GM19452 (cell line): ENCODE data around the gene SUN1.
"Not testable (repeated sequence)": the region's sequence is repeated elsewhere in the genome, so short reads cannot be mapped to it uniquely, and the experiment has no call there.

Source experiments
- ATAC-seq: cut with Tn5 transposase; IDR thresholded peaks from one replicate; pipeline ENCODE4 v1.9.1; 2021; ENCODE audit not compliant: unreplicated experiment

SUN1 gene

GRCh38 chr7:832167-832967 is at the start of gene SUN1:
SUN1 (plus strand) TSS chr7:832476; CDS start chr7:832525, 49 bp downstream.
- ATAC-seq = peak; percentile 51

- no peak for ATAC-seq
Measured at GRCh38 chr7:782718-783449, 49.4 kb upstream of the SUN1 start.

- ATAC-seq = no peak
Measured at GRCh38 chr7:783556-784490, 48.5 kb upstream of the SUN1 start.

GRCh38 chr7:784971-785370 is 47.3 kb upstream of the SUN1 start:
- ATAC-seq = no peak

GRCh38 chr7:785416-785815 is 46.9 kb upstream of the SUN1 start:
- no peak for ATAC-seq

- ATAC-seq = no peak
Measured at GRCh38 chr7:786472-787255, 45.6 kb upstream of the SUN1 start.

GRCh38 chr7:787332-788240 is 44.7 kb upstream of the SUN1 start:
- no peak for ATAC-seq

- ATAC-seq = no peak
Measured at GRCh38 chr7:791519-791918, 40.8 kb upstream of the SUN1 start.

GRCh38 chr7:794207-794606 is 38.1 kb upstream of the SUN1 start:
- ATAC-seq = no peak

GRCh38 chr7:794671-795329 is 37.5 kb upstream of the SUN1 start:
- no peak for ATAC-seq

GRCh38 chr7:796434-797169 is 35.7 kb upstream of the SUN1 start:
- not testable (repeated sequence) for ATAC-seq

- ATAC-seq = no peak
Measured at GRCh38 chr7:798921-799470, 33.3 kb upstream of the SUN1 start.

- no peak for ATAC-seq
Measured at GRCh38 chr7:800692-801091, 31.6 kb upstream of the SUN1 start.

DNA sequence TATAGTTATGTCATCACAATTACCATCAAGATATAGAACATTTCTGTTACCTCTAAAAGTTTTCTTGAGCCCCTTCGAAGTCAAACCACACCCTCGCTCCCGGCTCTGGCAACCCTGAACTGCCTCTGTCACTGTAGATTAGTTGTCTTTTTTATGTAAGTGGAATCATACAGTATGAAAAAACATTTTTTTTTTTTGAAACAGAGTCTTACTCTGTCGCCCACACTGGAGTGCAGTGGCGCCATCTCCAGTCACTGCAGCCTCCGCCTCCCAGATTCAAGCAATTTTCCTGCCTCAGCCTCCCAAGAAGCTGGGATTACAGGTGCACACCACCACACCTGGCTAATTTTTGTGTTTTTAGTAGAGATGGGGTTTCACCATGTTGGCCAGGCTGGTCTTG is 30.9 kb upstream of the SUN1 start:
- not testable (repeated sequence) for ATAC-seq

GRCh38 chr7:801940-802381 is 30.3 kb upstream of the SUN1 start:
- ATAC-seq = no peak

GRCh38 chr7:802500-803242 is 29.6 kb upstream of the SUN1 start:
- ATAC-seq = no peak

GRCh38 chr7:803243-803635 is 29.0 kb upstream of the SUN1 start:
- ATAC-seq = no peak
